CD4-positive, alpha-beta memory T cell (primary cell): Measurements from ENCODE around the gene MYORG. TPM values are rescaled to one million over a fixed set of nuclear protein-coding genes. Genes with fewer than 3 reads are reported as not detected.

ENCODE experiments used
- CTCF ChIA-PET: fragments of 350-600 bp; sonication (Branson Sonifier 250); formaldehyde crosslinking; loops from one replicate; lab custom pipeline; 2021; ENCODE audit warnings: inconsistent platforms; ENCODE audit not compliant: partially characterized antibody; lab: Charles Lee
- POLR2A ChIA-PET: fragments of 350-600 bp; sonication (Branson Sonifier 250); formaldehyde crosslinking; loops from one replicate; lab custom pipeline; 2021; ENCODE audit not compliant: partially characterized antibody; lab: Charles Lee
- DNase-seq, 5 donors: peaks; one replicate each; pipeline versions ENCODE4 v3.0.0 to v3.0.0-alpha.2; 2020 to 2022; ENCODE audit warnings: mixed read lengths in 1 of 5
- H3K27ac ChIP-seq: one replicate; pipeline ENCODE4 v1.7.0; 2013; ENCODE audit warnings: low read depth, low read length
- H3K27me3 ChIP-seq: 2 replicates; pipeline ENCODE4 v1.7.0; 2013; ENCODE audit warnings: mild to moderate bottlenecking, low read length, moderate library complexity; ENCODE audit not compliant: insufficient read depth
- H3K36me3 ChIP-seq: 2 replicates; pipeline ENCODE4 v1.7.0; 2013; ENCODE audit warnings: mild to moderate bottlenecking, low read length, moderate library complexity; ENCODE audit not compliant: insufficient read depth
- H3K4me1 ChIP-seq: 2 replicates; pipeline ENCODE4 v1.7.0; 2013; ENCODE audit warnings: mild to moderate bottlenecking, low read length, moderate library complexity; ENCODE audit not compliant: insufficient read depth
- H3K4me3 ChIP-seq, 2 donors: one replicate each; pipeline ENCODE4 v1.7.0; 2013; ENCODE audit warnings: low read length in 2 of 2, mild to moderate bottlenecking in 1 of 2
- H3K9me3 ChIP-seq, 2 donors: one replicate each; pipeline ENCODE4 v1.7.0; 2013; ENCODE audit warnings: low read length in 2 of 2, control low read depth in 1 of 2; ENCODE audit not compliant: control insufficient read depth in 1 of 2
- H3K27ac Mint-ChIP-seq, 7 donors: one replicate each; pipeline ENCODE4 v1.8.0; 2020 to 2021; ENCODE audit warnings: mixed read lengths in 7 of 7, mild to moderate bottlenecking in 6 of 7, inconsistent platforms in 3 of 7, moderate library complexity in 3 of 7
- H3K27me3 Mint-ChIP-seq, 2 donors: one replicate each; pipeline ENCODE4 v1.8.0; 2020 to 2021; ENCODE audit warnings: mixed read lengths in 2 of 2
- H3K36me3 Mint-ChIP-seq, 2 donors: one replicate each; pipeline ENCODE4 v1.8.0; 2020 to 2021; ENCODE audit warnings: mixed read lengths in 2 of 2, inconsistent platforms in 1 of 2, mild to moderate bottlenecking in 1 of 2
- H3K4me1 Mint-ChIP-seq, 4 donors: one replicate each; pipeline ENCODE4 v1.8.0; 2020 to 2021; ENCODE audit warnings: mixed read lengths in 4 of 4, mild to moderate bottlenecking in 1 of 4
- H3K4me3 Mint-ChIP-seq, 8 donors: one replicate each; pipeline ENCODE4 v1.8.0; 2020 to 2021; ENCODE audit warnings: mixed read lengths in 8 of 8, mild to moderate bottlenecking in 7 of 8, moderate library complexity in 6 of 8, inconsistent platforms in 3 of 8
- H3K9me3 Mint-ChIP-seq, 8 donors: one replicate each; pipeline ENCODE4 v1.8.0; 2020 to 2021; ENCODE audit warnings: mixed read lengths in 8 of 8, mild to moderate bottlenecking in 5 of 8, inconsistent platforms in 3 of 8, moderate library complexity in 1 of 8
- intact Hi-C: fragments of 100-400 bp; cut with micrococcal nuclease; formaldehyde crosslinking; loops from one replicate; pipeline ENCODE4 v1.15.1; 2023
- polyA plus RNA-seq, 2 donors: library from polyadenylated mRNA; unstranded; fragments of 300-500 nt; fragmentation: Illumina TruSeq; gene quantifications; one replicate each; pipeline ENCODE4 v1.2.3, GENCODE V29; 2021
- total RNA-seq, 2 experiments: library from RNA; stranded (reverse); gene quantifications; one replicate each; pipeline ENCODE4 v1.2.3, GENCODE V29; 2021

The MYORG gene
- total and polyA plus RNA-seq, 4 experiments from 2014 or later, result 0.09 to 1.4 (median 0.94) TPM

GRCh38 chr9:34334337-34334824 lies 42.3 kb downstream of the MYORG start:
- ChIA-PET CTCF (interaction anchor here (0.9 to 6.2 kb wide), 4 partner anchors 26 to 270 kb away, joined by 3 to 88 read pairs (median 4); partner anchors contain the start of gene MYORG), POLR2A (interaction anchor here (1.2 to 5.4 kb wide), 3 partner anchors 37 to 45 kb away, joined by 3 to 33 read pairs (median 5); partner anchors contain the start of gene MYORG)
- Mint-ChIP-seq H3K4me3 (no peak overlapping the region), H3K4me1 (peaks cover 16 to 29% (median 22%) of the 10 kb centered on the region in 4 donors), H3K9me3 (no peaks in the 10 kb centered on the region), H3K27ac (peak overlapping the region in 2 of 7 donors; percentile 26 to 29), H3K36me3 (peaks cover 10 to 25% of the 10 kb centered on the region in 2 donors), H3K27me3 (no peaks in the 10 kb centered on the region)
- H3K9me3 ChIP-seq, result no peaks in the 10 kb centered on the region
- intact Hi-C loops, result no loop called here
- H3K4me3 ChIP-seq, result no peak overlapping the region
- H3K4me1 ChIP-seq, result peaks cover 8% of the 10 kb centered on the region
- no peak overlapping the region for H3K27ac ChIP-seq
- peaks cover 10% of the 10 kb centered on the region for H3K36me3 ChIP-seq
- no peak for DNase-seq
- no peaks in the 10 kb centered on the region for H3K27me3 ChIP-seq

- no peaks in the 10 kb centered on the region for H3K27me3 ChIP-seq
- Mint-ChIP-seq H3K4me1 (peaks cover 16 to 35% (median 25%) of the 10 kb centered on the region in 4 donors), H3K27me3 (no peaks in the 10 kb centered on the region), H3K36me3 (peaks cover 9 to 21% of the 10 kb centered on the region in 2 donors), H3K27ac (no peak overlapping the region), H3K4me3 (no peak overlapping the region), H3K9me3 (no peaks in the 10 kb centered on the region)
- H3K4me3 ChIP-seq, result no peak overlapping the region
- H3K9me3 ChIP-seq, result no peaks in the 10 kb centered on the region
- ChIA-PET POLR2A (interaction anchor here (0.7 to 5.4 kb wide), 4 partner anchors 37 to 46 kb away, joined by 3 to 33 read pairs (median 4); partner anchors contain the start of gene MYORG), CTCF (interaction anchor here (0.7 to 6.2 kb wide), 6 partner anchors 27 to 270 kb away, joined by 3 to 88 read pairs (median 4); partner anchors contain the start of gene MYORG)
- DNase-seq, result no peak
- H3K27ac ChIP-seq, result no peak overlapping the region
- H3K4me1 ChIP-seq, result peaks cover 8% of the 10 kb centered on the region
- peaks cover 5% of the 10 kb centered on the region for H3K36me3 ChIP-seq
- intact Hi-C loops, result no loop called here
Measured at GRCh38 chr9:34333836-34334235, 42.9 kb downstream of the MYORG start.

- no peaks in the 10 kb centered on the region for H3K9me3 Mint-ChIP-seq
- intact Hi-C loops, result no loop called here
- peak overlapping the region in 6 of 7 donors; percentile 2 to 67 (median 35) for H3K27ac Mint-ChIP-seq
- no peaks in the 10 kb centered on the region for H3K36me3 ChIP-seq
- no peak overlapping the region for H3K27ac ChIP-seq
- H3K27me3 ChIP-seq, result no peaks in the 10 kb centered on the region
- peaks cover 18 to 43% (median 30%) of the 10 kb centered on the region in 4 donors for H3K4me1 Mint-ChIP-seq
- CTCF ChIA-PET, result interaction anchor here (0.8 to 6.2 kb wide), 8 partner anchors 41 to 259 kb away, joined by 3 to 88 read pairs (median 6); partner anchors contain the start of gene MYORG
- peak overlapping the region in 3 of 8 donors; percentile 1 to 60 (median 4) for H3K4me3 Mint-ChIP-seq
- DNase-seq, result peak in 4 of 5 donors; percentile 10 to 19 (median 14)
- peaks cover 17% of the 10 kb centered on the region for H3K4me1 ChIP-seq
- no peak overlapping the region for H3K4me3 ChIP-seq
- peaks cover 1 to 13% of the 10 kb centered on the region in 2 donors for H3K36me3 Mint-ChIP-seq
- no peaks in the 10 kb centered on the region for H3K9me3 ChIP-seq
- H3K27me3 Mint-ChIP-seq, result no peaks in the 10 kb centered on the region
- POLR2A ChIA-PET, result interaction anchor here (1.1 to 5.4 kb wide), 3 partner anchors 44 to 284 kb away, joined by 3 to 33 read pairs (median 5); partner anchors contain the start of genes MYORG and UBAP2
Measured at GRCh38 chr9:34332076-34332964, 44.4 kb downstream of the MYORG start.

GRCh38 chr9:34331196-34331595 lies 45.5 kb downstream of the MYORG start:
- Histone ChIP-seq H3K4me1 (peaks cover 17% of the 10 kb centered on the region), H3K9me3 (no peaks in the 10 kb centered on the region), H3K27ac (no peak overlapping the region), H3K27me3 (no peaks in the 10 kb centered on the region), H3K4me3 (no peak overlapping the region), H3K36me3 (no peaks in the 10 kb centered on the region)
- intact Hi-C loops, result no loop called here
- Mint-ChIP-seq H3K9me3 (no peaks in the 10 kb centered on the region), H3K4me1 (peaks cover 18 to 43% (median 30%) of the 10 kb centered on the region in 4 donors), H3K4me3 (peak overlapping the region in 1 of 8 donors; percentile 44), H3K36me3 (peaks cover 0 to 9% of the 10 kb centered on the region in 2 donors), H3K27ac (peak overlapping the region in 3 of 7 donors; percentile 36 to 82 (median 66)), H3K27me3 (no peaks in the 10 kb centered on the region)
- no peak for DNase-seq
- POLR2A ChIA-PET, result interaction anchor here (5.4 kb wide), 1 partner anchor 45 kb away, joined by 33 read pairs; the partner anchor contains the start of gene MYORG
- CTCF ChIA-PET, result interaction anchor here (0.6 to 6.2 kb wide), 7 partner anchors 42 to 260 kb away, joined by 3 to 88 read pairs (median 5); partner anchors contain the start of gene MYORG

- Histone ChIP-seq H3K4me1 (peaks cover 17% of the 10 kb centered on the region), H3K9me3 (no peaks in the 10 kb centered on the region), H3K36me3 (no peaks in the 10 kb centered on the region), H3K27me3 (no peaks in the 10 kb centered on the region), H3K27ac (peak within 1 kb of the TSS; percentile 87), H3K4me3 (peak within 1 kb of the TSS; percentile 92 to 100)
- Mint-ChIP-seq H3K27me3 (no peaks in the 10 kb centered on the region), H3K27ac (peak within 1 kb of the TSS; percentile 87 to 99 (median 98)), H3K4me1 (peaks cover 14 to 38% (median 28%) of the 10 kb centered on the region in 4 donors), H3K36me3 (peaks cover 0 to 5% of the 10 kb centered on the region in 2 donors), H3K9me3 (peaks cover 0 to 1% (median 0%) of the 10 kb centered on the region in 8 donors), H3K4me3 (peak within 1 kb of the TSS; percentile 92 to 97 (median 94))
- CTCF ChIA-PET, result no interaction called here
- POLR2A ChIA-PET, result interaction anchor here (5.4 kb wide), 1 partner anchor 47 kb away, joined by 33 read pairs; the partner anchor contains the start of gene MYORG
- peak; percentile 94 to 99 (median 98) for DNase-seq
- intact Hi-C loops, result loop anchor here (1.0 to 5.0 kb wide), 6 partner anchors 50 to 512 kb away; partner anchors contain the start of genes DCAF12, DNAI1, FAM219A and UBAP1
Measured at GRCh38 chr9:34328987-34329832, 47.5 kb downstream of the MYORG start, which contains the start of the genes KIF24 and NUDT2. Gene KIF24 (minus strand): TSS chr9:34329268. CDS start chr9:34311346, 17,922 bp downstream. Gene NUDT2 (plus strand): TSS chr9:34329569. CDS start chr9:34339040, 9,471 bp downstream.

- Histone ChIP-seq H3K4me3 (peak overlapping the region; percentile 64 to 92), H3K9me3 (no peaks in the 10 kb centered on the region), H3K27ac (peak overlapping the region; percentile 67), H3K4me1 (peaks cover 17% of the 10 kb centered on the region), H3K36me3 (no peaks in the 10 kb centered on the region), H3K27me3 (no peaks in the 10 kb centered on the region)
- intact Hi-C loops, result loop anchor here (5.0 kb wide), 1 partner anchor 511 kb away; the partner anchor contains the start of gene UBE2R2
- ChIA-PET CTCF (no interaction called here), POLR2A (interaction anchor here (0.6 kb wide), 1 partner anchor 309 kb away, joined by 3 read pairs; no protein-coding TSS in a partner anchor)
- peaks cover 14 to 38% (median 27%) of the 10 kb centered on the region in 4 donors for H3K4me1 Mint-ChIP-seq
- H3K4me3 Mint-ChIP-seq, result peak overlapping the region; percentile 92 to 97 (median 94)
- H3K9me3 Mint-ChIP-seq, result peaks cover 0 to 1% (median 0%) of the 10 kb centered on the region in 8 donors
- no peak for DNase-seq
- peak overlapping the region; percentile 87 to 99 (median 98) for H3K27ac Mint-ChIP-seq
- peaks cover 0 to 5% of the 10 kb centered on the region in 2 donors for H3K36me3 Mint-ChIP-seq
- H3K27me3 Mint-ChIP-seq, result no peaks in the 10 kb centered on the region
Measured at GRCh38 chr9:34328500-34328986, 48.2 kb downstream of the MYORG start.
